GM19328 (cell line): Measurements from ENCODE around the gene ATP7B.

Experiments
- ATAC-seq: cut with Tn5 transposase; IDR thresholded peaks from one replicate; pipeline ENCODE4 v1.9.1; 2021; ENCODE audit warnings: mild to moderate bottlenecking, moderate library complexity; ENCODE audit not compliant: unreplicated experiment

ATP7B gene

GRCh38 chr13:51978796-51979556 is 32.3 kb downstream of the ATP7B start:
- ATAC-seq, result no peak

DNA sequence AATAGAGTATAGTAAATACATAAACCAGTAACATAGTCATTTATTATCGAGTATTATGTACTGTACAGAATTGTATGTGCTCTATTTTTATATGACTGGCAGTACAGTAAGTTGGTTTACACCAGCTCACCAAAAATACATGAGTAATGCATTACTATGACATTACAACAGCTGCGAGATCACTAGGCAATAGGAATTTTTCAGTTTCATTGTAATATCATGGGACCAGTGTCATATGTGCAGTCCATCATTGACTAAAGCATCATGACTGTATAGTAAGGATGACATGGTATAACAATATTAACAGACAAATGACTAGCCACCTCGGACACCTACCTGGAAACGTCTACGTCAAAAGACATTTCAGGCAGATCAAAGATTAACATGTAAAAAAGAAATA is 33.6 kb downstream of the ATP7B start:
- ATAC-seq, result no peak

- ATAC-seq, result no peak
Measured at GRCh38 chr13:51976890-51977289, 34.4 kb downstream of the ATP7B start.

DNA sequence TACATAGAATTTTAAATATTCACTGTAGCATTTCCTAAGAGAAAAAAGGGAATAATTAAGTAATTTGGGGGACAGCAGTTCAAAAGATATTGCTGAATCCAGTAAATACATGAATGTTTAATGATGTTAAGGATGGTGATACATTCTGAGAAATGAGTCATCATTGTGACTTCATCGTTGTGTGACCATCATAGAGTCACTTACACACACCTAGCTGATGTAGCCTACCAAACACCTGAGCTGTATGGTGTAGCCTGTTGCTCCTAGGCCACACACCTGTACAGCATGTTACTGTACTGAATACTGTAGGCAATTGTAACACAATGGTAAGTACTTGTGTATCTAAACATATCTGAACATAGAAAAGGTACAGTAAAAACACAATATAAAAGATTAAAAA is 34.8 kb downstream of the ATP7B start:
- ATAC-seq, result no peak

DNA sequence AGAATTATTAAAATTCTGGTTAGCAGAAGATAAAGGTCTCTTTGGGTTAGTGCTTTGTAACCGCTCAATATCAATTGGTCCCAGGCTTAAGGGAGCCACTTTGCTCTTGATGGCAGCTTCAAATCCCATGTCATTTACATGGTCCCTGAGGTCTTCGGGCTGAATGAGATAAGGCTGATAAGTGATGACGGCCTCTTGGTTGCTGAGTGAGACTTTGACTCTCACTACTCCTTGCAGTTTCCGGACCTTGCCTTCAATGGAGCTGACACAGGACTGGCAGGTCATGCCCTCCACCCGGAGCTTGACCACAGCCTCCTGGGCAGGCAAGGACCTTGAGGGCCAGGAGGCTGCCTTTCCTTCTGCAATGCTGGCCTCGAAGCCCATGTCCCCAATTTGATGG is 36.8 kb downstream of the ATP7B start:
- no peak for ATAC-seq

GRCh38 chr13:51971520-51972426 is 39.5 kb downstream of the ATP7B start:
- ATAC-seq, result no peak

DNA sequence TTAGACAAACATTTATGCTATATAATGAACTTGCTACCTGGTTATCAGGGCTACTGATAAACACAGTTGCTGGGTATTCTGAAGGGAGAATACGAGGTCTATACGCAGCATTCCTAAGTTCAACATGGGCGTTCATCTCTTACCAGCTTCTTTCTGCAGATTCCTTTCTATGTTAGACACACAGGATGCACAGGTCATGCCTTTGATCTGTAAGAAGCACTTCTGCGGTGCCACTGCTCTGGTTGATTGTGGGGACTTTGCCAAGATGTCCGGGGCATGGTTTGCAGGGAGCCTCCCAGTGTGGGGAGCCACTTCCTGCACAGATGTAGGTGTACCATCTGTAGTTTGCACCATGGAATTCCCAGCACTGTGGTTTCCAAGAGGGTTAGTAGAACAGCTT is 40.9 kb downstream of the ATP7B start:
- no peak for ATAC-seq

DNA sequence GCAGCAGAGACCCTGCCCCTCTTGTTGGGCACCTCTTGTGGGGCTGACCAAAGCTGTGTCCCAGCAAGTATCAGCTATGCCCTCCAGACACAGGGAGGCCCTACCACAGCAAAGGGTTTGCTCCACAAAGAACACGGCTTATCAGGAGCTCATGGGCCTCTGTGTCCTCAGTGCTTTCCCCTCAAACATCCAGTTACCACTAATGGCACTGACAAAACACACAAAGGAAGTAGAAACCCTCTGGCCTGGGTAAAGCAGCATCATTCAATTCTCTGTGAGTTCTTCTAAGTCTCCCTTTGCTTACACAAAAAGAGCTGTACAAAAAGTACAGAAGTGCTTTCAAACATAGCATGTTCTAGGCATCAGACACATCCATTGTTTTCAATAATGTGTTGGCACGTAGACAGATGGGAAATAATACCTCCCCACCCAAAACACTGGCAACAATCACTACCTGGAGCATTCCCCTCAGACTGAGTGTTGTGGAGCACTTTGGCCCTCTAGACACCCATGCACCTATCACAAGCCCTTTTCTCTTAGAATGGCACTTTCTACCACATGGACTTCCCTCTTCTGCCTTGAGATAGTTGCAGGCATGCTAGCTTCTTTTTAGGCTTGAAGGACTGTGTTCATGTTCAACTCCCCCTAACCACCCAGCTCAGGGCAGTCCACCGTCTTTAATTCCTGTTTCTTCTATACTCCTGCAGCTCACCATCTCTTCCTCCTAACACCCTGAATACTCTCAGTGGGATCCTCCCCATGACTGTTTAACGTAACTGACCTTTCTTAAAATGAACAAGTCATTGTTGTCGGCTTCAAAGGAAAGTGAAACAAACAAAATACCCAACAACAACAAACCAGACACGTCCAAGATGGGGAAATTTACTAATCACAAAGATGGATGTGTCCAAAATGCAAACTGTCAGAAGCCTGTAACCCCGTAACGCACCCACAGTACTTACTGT is 43.5 kb downstream of the ATP7B start:
- ATAC-seq, result no peak

GRCh38 chr13:51966186-51966585 is 45.1 kb downstream of the ATP7B start:
- ATAC-seq, result no peak

DNA sequence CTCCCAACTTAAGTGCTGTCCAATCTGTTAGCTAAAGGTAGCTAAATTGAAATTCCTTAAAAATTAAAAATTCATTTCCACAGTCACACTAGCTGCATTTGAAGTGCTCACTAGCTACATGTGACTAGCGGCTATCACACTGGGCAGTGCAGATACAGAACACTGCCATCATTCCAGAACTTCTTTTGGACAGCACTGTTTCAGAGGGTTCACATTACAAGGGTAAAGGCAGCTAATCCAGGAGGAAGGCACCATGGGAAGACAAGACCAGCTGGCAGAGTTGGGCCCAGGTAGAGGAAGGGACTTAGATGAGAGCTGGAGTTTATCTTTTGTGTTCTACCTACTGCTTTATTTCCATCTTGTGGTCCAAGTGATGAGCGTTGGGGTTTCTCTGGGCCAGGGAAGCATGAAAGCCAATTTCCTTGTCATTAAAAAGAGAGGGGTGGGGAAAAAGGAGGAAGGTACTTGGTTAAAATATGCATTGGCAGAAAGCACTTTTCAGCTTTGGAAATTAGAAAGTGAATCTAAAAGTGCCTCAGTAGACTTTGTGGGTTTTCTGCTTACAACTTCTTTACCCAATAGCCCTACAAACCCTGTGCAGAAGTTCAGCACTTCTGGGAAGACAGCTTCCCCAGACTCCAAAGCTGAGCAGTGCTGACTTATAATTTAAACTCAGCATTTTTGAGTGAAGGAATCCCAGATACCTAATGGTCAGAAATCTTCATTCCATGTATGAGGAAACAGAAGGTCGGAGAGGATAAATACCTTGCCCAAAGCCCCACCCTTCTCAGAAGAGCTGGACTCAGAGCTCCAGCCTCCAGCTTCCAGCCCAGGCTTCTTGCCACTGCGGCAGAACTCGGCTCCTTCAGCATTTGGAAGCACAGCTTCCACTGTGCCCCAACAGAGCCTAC is 49.5 kb downstream of the ATP7B start:
- ATAC-seq, result no peak

GRCh38 chr13:51960766-51961165 is 50.5 kb downstream of the ATP7B start:
- ATAC-seq, result no peak

DNA sequence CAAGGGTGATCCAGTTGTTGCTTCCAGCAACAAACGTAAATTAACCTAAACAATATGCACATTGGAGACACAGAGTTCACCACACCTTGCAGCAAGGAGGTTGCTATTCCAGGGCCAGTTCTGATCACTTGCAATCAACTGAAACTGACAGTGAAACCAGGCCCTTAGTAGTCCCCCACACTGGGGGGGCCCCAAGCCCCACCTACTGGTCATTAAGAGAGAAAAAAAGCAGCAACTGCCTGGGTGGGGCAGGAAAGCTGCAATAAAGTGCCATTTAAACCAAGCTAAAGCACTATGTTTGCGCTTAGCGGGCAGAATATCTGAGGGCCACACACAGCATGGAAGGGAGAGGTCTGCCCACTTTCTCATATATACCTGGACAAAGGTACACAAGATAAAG is 51.5 kb downstream of the ATP7B start:
- ATAC-seq, result peak; percentile 76

GRCh38 chr13:51958217-51958547 is 53.1 kb downstream of the ATP7B start:
- ATAC-seq, result no peak

GRCh38 chr13:51957377-51958216 is 53.7 kb downstream of the ATP7B start:
- no peak for ATAC-seq

DNA sequence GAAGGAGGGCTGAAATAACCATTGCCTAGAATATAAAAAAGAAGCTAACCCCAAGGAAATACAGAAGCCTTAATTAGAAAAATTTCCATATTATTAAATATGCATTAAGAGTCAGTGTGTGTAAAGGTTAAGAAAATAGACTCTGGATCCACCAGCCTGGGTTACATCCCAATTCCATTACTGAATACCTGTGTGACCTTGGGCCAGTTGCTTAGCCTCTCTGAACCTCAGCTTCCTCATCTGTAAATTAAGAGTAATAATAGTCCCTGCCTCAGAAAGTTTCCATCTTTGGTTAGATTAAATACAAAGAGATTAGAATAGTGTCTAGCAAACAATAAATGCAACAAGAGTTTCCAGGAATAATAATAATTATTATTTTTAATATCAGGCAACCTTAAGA is 54.5 kb downstream of the ATP7B start:
- no peak for ATAC-seq

DNA sequence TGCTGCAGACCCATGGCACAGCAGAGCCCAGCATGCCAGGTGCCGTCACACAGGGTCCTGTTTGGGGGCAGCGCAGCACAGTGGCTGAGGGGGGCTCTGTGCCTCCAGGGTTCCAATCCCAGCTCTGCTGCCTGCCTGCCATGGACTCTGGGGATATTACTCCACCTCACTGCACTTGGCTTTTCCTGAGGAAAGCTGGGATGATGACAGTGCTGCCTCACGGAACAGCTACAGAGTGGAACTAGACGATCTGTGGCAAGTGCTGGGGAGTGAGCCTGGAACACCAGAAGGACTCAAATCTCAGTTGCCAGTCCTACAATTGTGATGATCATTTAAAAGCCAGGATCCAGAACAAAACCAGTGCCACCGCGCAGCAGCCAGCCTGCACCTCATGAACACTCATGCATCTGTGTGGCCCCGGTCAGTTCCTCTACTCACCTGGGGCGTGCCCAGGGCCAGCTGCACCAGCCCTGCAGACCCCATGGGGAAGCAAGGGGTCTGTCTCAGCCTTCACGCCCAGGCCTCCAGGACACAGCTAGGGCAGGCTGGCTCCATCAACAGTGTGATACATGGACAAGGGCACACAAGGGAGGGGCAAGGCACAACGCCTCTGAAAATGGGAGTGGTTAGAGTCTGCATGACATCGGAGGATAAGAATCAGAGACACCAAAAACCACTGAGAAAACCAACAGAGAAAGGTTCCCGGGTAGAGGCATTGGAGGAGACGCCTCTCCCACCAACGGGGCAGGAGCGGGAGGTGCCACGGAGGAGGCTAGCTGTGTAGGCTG is 55.2 kb downstream of the ATP7B start:
- no peak for ATAC-seq

- no peak for ATAC-seq
Measured at GRCh38 chr13:51955281-51955771, 55.9 kb downstream of the ATP7B start.
